HG02884 (cell line): ENCODE data around the gene WEE2.

Experiments used
- ATAC-seq: cut with Tn5 transposase; IDR thresholded peaks from one replicate; pipeline ENCODE4 v1.9.1; 2021; ENCODE audit warnings: mild to moderate bottlenecking, moderate library complexity; ENCODE audit not compliant: unreplicated experiment

Gene WEE2

GRCh38 chr7:141708351-141708750 lies at the start of gene WEE2:
TSS of gene WEE2 (plus strand) at chr7:141708353. CDS start at chr7:141708759, 406 bp downstream.
- no peak for ATAC-seq

GRCh38 chr7:141659501-141659900 lies 48.7 kb upstream of the WEE2 start:
- ATAC-seq = no peak

- ATAC-seq = no peak
These were observed 47.9 kb upstream of the WEE2 start for GRCh38 chr7:141660259-141660658.

- no peak for ATAC-seq
These were observed 44.9 kb upstream of the WEE2 start for GRCh38 chr7:141663081-141663849.

- ATAC-seq = no peak
These were observed 43.7 kb upstream of the WEE2 start for GRCh38 chr7:141664450-141664849.

GRCh38 chr7:141665208-141666035 lies 42.7 kb upstream of the WEE2 start:
- ATAC-seq = no peak

GRCh38 chr7:141666071-141666470 lies 42.1 kb upstream of the WEE2 start:
- ATAC-seq = no peak

GRCh38 chr7:141668853-141669252 lies 39.3 kb upstream of the WEE2 start:
- ATAC-seq = no peak

GRCh38 chr7:141671705-141672496 lies 36.3 kb upstream of the WEE2 start:
- no peak for ATAC-seq

- no peak for ATAC-seq
These were observed 34.8 kb upstream of the WEE2 start for GRCh38 chr7:141673346-141673745.

- ATAC-seq = no peak
These were observed 33.9 kb upstream of the WEE2 start for GRCh38 chr7:141674171-141674671.

GRCh38 chr7:141674702-141675101 lies 33.5 kb upstream of the WEE2 start:
- ATAC-seq = no peak

GRCh38 chr7:141675436-141676215 lies 32.5 kb upstream of the WEE2 start:
- ATAC-seq = no peak

GRCh38 chr7:141676618-141677017 lies 31.5 kb upstream of the WEE2 start:
- no peak for ATAC-seq

GRCh38 chr7:141679014-141679413 lies 29.1 kb upstream of the WEE2 start:
- ATAC-seq = peak; percentile 86

- ATAC-seq = no peak
These were observed 22.7 kb upstream of the WEE2 start for GRCh38 chr7:141685285-141686023.

GRCh38 chr7:141686074-141686473 lies 22.1 kb upstream of the WEE2 start:
- no peak for ATAC-seq

- no peak for ATAC-seq
These were observed 21.5 kb upstream of the WEE2 start for GRCh38 chr7:141686670-141687069.

- no peak for ATAC-seq
These were observed 20.1 kb upstream of the WEE2 start for GRCh38 chr7:141688043-141688442.
